IPS-NIHi11 (cell line): ENCODE data around the gene IER5L.
"Not testable (repeated sequence)": the region's sequence is repeated elsewhere in the genome, so short reads cannot be mapped to it uniquely, and the experiment has no call there.

Source experiments
- DNase-seq: peaks from one replicate; pipeline ENCODE4 v3.0.0; 2012; ENCODE audit warnings: mixed read lengths, low spot score

Gene IER5L

DNA sequence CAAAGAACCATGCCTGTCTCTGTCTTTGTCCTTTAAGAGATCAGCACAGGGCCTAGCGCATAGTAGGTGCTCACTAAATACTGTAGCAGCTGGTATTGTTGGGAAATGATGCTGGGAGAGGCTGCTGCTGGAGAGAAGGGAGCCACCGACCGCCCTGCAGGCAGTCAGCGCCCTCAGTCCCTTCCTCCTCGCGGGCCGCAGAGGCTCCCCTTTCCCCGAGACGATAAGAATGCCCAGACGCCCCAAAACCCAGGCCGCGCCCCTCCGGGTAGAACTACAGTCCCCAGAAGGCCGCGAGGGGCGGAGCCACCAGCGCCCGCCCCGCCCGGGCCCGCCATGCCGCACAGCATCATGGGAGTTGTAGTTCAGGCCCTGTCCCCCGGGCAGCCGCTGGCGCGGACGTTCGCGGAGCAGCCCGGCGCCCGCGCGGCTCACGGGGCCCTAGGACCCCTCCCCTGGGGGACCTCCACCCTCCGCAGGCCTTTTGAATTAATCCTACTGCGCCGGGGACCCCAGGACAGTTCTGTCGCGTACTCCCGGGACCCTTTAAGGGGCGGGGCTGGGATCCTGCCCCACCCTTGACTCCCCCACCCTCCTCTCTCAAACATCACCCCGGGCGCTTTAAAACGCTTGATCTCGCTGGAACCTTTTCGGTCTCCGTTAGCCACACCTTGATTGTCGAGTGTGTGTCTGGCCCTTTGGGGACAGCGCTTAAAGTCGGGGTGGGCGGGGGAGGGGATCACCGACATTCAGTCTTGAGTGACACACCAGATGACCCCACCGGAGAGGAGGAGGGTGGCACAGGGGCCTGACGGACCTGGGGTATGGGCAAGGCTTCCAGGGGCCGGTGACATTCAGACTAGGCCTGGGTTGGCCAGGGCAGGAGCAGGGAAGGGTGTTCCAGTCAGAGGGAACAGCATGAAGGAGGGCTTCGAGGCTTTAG is 24.8 kb upstream of the IER5L start:
- peak; percentile 93 for DNase-seq

DNA sequence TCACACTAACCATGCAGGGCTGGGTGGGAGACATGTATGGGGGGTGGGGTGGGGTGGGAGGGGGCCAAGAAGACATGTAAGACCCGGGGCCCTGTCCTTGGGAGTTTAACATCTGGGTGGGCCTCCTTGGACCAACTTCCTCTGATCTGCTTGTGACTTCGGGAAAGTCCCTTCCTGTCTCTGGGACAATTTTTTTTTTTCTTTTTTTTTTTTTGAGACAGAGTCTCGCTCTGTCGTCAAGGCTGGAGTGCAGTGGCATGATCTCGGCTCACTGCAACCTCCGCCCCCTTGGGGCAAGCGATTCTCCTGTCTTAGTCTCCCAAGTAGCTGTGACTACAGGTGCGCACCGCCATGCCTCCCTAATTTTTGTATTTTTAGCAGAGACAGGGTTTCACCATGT is 23.8 kb upstream of the IER5L start:
- no peak for DNase-seq

DNA sequence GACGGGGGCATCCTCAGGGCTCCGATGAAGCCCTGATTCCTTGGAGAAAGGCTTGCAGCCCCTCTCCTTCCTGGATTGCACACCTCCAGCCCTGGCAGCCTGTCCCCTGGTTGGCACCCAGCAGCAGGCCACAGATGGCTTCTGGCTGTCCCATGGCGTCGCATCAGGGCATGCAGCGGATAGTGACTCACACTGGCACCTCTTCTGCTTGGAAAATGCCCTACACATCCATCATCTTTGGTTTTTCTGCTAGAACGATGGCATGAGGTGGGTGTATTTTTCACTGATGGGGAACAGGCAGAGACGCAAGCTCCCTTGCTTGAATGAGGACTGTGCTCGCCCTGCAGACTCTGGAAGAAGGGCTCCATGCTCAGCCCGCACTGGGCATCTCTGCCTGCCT is 23.2 kb upstream of the IER5L start:
- no peak for DNase-seq

DNA sequence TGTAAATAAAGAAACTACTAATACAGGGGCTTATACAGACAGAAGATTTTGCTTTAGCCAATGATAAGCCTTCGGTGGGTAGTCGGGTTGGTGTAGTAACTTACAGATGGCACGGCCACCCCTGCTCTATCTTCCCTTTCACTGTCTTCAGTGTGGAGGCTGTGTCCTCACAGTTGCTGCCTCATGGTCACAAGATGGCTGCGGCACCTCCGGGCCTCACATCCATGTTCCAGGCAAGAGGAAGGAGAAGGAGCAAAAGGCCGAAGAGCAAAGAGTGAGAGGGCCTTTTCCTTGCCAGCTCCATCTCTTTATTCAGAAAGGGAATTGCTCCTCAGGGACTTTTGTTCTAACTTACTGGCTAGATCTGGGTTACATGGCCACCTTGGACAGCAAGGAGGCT is 22.2 kb upstream of the IER5L start:
- DNase-seq = no peak

DNA sequence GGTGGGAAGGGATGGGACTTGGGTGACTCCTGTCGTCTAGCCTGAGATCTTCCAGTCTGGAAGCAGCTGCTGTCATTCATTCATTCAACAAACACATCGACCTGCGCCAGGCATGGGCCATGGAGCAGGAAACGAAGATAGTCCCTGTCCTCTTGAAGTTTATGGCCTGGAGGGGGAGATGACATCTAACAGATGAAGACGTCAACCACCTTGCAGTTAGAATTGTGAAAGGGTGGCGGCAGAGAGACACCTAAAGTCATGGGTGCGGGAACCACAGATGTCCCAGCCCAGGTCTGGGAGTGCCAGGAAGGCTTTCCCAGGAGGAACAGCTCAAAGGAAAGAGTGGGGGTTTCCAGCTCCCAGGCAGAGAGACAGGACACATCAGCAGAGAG is 21.0 kb upstream of the IER5L start:
- DNase-seq = no peak

DNA sequence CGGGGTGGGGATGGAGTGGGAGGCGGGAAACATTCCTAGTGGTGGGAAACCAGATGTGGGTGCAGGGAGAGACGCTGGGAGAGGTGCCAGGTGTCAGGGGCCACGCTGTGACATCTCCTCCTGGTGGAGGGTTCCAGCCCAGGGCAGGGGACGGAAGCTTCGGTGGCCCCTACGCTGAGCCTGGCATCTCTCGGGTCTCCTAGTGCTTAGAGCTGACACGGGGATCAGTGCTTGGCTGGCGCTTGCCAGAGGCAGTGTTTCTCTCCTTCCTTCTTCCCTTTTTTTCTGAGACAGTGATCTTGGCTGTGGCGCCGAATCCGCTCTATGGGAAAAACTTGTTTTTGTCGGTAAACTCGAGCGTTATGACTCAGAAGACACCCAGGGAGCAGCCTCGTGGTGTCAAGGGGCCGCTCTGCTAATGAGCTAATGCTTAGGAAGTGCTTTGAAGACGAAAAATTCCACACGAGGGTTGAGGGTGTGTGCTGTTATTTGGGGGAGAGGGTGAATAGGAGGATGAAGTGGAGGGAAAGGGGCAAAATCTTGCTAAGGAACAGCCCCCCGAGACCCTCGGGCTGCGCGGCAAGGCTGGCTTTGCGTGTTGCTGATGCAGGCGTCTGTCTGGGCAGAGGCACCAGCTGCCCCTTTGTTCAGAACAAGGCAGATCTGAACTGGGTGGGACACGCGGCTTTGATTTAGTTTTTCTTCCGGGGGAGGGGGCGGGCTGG is 20.4 kb upstream of the IER5L start:
- no peak for DNase-seq

DNA sequence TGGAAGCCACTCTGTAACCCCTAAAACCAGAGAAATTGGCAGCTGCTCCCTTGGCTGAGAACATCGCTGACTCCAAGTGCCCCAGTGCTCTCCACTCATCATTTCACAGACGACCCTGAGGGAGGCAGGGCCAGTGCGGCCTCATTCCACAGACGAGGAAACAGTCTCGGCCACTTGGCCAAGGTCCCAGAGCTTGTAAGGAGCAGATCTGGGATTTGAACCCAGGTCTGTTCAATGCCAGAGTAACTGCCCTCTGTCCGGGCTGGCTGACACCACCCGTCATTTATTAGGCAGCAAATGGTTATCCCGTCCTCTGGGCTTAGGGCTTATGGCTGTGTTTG is 19.9 kb upstream of the IER5L start:
- DNase-seq = no peak

DNA sequence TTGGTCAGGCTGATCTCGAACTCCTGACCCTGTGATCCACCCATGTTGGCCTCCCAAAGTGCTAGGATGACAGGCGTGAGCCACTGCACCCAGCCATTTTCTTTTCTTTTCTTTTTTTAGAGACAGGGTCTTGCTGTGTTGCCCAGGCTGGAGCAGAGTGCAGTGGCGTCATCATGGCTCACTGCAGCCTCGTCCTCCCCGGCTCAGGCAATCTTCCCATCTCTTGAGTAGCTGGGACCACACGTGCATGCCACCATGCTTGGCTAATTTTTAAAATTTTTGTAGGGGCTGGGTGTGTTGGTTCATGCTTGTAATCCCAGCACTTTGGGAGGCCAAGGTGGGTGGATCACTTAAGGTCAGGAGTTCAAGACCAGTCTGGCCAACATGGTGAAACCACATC is 19.0 kb upstream of the IER5L start:
- DNase-seq = not testable (repeated sequence)

DNA sequence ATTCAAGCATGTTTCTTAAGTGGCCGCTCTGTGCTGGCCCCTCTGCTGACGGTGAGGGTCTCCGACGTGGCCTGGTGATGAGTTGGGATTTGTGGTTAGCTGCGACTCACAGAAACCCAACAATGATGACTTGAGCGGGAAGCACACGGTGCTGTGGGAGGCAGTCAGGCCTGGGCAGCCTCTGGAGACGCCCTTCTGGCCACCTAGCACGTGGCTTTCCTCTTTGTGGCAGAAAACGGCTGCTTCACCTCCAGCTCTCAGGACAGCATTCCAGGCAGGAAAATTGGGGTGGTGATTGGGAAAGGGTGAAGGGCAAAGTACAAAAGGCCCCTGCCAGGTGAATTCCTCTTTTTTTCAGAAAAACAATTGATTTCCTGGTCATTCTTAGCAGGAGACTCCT is 17.5 kb upstream of the IER5L start:
- DNase-seq = no peak

DNA sequence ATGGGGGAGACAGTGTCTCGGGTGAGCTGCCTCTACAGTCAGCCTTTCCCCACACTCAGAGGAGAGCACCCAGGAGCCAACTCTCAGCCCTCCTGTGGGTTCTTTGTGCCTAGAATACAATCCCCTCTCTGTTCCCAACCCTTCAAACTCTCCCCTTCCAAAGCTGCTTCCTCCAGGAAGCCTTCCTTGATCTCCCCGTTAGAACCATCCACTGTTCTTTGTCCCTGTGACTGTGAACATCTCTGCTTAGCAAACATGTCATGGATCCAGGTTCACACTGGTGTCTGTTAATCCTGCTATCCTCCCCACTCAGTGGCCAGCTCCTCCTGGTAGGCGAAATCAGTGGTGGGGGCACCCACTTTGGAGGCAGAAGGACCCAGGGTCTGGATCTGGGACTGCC is 16.2 kb upstream of the IER5L start:
- no peak for DNase-seq

DNA sequence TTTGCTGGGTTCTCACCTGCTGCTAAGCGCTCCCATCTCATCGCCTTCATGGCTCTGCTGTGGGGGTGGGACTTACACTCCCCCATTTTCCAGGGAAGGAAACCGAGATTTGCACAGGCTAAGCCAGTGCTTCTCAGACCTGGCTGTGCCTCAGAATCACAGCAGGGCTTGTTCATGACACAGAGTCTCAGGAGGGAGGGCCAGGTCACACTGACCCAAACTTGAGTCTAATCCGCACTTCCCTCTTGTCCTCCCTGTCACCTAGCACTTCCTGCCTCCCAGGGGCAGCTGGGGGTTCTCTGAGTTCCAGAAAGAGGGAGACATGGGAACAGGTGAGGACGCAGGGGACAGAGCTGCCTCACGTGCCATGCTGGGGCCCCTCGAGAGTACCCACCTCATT is 15.6 kb upstream of the IER5L start:
- DNase-seq = no peak

DNA sequence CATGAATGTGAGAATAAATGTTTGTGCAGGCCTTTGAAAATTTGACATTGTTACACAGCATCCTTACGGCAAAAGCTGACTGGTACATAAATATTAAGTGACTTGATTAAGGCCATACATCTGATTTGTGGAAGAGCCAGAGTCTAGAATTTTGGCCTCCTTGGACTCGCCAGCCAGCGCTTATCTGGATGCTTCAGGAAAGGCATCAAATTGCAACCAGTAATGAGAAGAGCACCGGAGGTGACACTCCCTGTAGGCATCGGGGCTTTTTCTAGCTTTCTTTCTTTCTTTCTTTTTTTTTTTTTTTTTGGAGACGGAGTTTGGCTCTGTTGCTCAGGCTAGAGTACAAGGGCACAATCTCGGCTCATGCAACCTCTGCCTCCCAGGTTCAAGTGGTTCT is 13.2 kb upstream of the IER5L start:
- DNase-seq = no peak

DNA sequence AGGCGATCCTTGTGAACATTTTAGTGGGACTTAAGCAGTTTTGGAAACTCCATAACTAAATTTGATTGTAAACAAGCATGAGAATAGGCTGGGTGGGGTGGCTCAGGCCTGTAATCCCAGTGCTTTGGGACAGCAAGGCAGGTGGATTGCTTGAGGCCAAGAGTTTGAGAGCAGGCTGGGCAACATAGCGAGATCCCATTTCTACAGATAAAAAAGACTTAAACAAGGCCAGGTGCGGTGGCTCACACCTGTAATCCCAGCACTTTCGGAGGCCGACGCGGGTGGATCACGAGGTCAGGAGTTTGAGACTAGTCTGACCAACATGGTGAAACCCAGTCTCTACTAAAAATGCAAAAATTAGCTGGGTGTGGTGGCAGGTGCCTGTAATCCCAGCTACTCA is 11.9 kb upstream of the IER5L start:
- DNase-seq = not testable (repeated sequence)

DNA sequence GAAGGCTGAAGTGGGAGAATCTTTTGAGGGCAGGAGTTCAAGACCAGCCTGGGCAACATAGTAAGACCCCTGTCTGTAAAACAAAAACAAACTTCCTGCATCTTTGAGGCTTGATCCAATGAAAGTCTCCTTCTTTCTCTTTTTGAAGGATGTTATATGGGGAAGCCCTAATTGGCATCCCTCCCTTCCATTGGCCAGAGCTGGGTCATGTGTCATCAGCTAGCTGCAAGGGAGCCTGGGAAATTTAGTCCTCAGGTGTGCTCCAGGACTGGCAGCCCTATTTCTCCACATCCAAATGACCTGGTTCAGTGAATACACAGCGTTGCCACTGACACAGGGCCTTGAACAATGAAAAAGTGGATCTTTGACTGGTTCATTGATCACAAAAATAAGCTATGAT is 9.0 kb upstream of the IER5L start:
- no peak for DNase-seq

DNA sequence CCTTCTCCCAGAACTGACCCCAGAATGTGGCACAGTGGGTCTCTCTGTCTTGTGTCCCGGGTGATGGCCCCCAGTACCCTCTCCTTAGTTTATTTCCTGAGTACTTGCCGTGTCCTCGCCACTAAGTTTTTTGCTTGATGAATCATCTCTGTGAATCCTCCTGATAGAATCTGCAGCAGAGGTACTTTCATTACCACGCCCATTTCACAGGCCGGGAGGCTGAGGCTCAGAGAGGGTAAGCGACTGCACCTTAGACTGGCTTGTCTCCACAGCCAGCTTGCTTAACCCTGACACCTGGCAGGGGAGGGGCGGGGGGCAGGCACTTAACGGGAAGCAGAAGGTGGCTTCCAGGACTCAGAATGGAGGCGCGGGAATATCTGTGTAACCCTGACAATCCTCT is 7.9 kb upstream of the IER5L start:
- DNase-seq = no peak

DNA sequence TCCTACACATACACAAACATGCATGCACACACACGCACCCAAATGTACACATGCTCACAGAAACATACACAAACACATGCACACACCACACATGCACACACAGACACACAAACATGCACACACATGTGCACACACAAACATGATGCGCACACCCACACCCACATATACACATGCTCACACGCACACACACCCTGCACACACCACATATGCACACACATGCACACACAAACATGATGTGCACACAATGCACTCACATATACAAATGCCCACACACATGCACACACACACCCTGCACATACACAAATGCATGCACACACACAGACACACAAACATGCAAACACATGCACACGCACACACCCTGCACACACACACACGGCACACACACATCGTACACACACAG is 7.3 kb upstream of the IER5L start:
- no peak for DNase-seq

DNA sequence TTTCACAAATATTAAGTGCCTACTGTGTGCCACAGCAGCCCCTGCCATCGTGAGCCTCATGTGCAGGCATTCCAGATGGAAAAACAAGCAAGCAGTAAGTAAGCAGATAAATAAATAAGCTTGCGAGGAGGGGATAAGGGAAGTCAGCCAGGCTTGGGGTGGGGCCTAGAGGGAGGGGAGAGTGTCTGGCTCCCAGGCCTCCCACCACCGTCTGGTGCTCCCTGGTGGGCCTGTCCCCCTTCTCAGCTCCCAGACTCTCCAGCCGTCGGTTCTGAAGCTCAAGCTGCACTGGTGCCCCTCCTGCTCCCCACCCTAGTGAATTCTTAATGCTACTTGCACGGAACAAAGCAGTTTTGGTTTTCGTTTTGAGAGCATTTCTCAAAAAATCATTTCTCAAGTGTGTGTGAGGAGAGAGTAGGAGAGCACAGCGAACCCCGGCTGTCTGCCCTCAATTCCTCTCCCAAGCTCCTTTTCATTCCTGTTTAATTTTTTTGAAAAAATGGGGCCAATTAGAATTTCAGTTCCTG is 6.6 kb upstream of the IER5L start:
- DNase-seq = no peak

DNA sequence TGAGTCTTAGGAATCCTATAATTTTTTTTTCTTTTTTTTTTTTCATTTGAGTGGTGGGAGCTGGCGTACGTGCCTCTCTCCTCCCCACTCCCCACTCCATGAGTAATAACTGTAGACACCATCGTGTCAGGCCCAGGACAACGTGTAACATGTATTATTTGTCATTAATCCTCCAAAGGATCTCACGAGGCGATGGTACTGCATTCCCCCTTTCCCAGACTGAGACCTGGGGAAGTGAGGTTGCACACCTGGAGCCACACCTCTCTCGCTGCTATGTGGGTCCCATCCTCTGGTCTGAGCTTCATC is 6.1 kb upstream of the IER5L start:
- DNase-seq = no peak

DNA sequence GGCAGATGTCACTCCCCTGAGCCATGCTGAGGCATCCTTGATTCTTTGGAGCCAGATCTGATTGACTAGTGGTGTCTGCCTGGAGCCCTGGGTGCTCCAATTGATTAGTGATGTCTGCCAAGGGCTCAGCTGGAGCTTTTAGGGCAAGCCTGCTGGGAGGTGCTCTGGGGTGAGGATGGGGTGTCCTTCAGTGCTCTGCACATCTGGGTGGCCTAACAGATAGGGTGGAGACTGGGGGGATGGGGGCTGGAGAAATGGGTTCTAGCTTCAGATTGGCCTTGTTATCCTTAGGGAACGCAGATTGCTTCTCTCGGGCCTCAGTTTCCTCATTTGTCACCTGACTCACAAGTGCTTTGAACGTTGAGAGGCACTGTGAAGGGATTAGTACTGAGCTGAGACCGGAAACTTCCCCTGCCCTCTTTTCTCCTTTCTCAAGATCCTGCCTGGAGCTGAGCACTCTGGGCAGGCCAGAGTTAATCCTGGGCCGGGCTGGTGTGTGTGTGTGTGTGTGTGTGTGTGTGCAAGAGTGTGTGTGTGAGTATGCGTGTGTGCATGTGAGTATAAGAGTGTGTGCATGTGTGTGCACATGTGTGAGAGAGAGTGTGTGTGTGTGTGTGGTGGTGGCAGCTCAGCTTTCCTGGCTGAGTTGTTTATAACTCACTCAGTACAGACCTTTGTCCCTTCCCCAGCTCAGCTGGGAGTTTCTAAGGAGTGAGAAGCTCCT is 5.6 kb upstream of the IER5L start:
- no peak for DNase-seq

DNA sequence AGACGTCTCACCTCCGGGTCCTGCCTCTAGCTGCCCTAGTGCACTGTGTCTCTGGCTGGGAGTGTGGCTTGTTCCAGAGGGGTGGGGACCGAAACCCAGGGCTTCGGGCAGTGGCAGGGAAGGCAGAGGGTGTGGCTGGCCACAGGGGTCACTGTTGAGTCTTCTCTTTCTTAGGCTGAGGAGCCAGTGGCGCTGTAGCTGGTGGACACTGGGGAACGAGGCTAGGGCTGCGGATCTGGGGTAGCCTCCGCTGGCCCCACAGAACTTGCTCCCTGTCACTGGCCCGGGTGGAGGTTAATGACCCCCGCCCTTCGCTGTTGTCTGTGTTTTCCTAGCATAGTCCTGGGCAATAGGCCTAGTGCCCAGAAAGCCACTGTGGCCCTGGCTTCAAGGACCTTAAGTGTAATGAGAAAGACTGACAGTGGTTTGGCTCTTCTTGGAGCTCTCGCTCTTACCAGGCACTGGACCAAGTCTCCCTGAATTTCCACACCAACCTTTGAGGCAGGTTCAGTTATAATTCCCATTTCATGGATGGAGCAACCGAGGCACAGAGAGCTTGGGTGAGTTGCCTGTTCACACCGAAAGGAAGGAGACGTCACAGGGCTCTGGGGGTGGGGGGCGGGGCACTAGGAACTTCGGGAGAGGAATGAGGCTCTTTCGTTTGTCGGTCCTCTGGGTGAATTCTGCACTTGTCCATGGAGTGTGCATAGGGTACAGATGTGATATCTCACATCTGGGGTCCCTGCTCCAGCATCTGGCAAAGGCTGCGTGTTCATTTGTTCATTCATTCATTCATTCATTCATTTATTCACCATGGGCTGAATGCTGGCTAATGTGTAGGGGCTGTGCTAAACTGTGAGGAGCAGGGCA is 4.8 kb upstream of the IER5L start:
- peak; percentile 73 for DNase-seq

DNA sequence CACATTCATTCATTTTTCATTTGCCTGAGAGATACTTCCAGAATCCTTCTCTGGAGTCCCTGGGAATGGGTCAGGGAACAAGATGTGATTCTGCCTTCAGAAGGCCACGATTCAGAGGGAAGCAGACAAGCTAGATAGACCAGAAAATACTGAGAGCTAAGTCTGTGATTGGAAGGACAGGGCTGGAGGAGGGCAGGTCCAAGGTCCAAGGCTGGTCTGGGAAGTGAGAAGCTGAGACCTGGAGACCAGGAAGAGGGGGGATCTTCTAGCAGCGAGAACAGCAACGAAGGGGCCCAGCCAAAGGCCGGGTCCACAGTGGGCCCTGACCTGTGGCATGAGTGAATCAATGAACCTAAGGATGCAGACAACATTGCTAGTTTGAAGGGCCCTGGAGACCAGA is 4.1 kb upstream of the IER5L start:
- no peak for DNase-seq

DNA sequence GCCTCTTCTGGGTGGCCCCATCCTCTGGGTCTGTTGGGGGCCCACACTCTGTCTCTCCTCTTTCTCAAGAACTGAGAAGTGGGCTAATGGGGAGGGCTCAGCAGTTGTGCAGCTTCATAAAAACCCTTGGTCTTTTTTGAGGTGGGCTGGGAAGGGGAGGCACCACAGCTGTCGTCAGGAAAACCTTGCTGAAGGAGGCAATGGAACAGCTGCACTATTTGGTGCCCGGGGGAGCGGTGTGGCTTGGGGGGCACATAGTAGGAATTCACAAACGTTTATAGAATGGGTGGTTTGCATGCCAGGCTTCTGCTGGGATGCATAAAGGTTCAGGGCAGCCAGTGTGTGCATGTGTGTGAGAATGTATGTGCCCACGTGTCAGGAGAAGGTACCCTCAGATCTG is 3.2 kb upstream of the IER5L start:
- no peak for DNase-seq
